Measurements from ENCODE around the gene NUP210.
"Not testable (repeated sequence)": the region's sequence is repeated elsewhere in the genome, so short reads cannot be mapped to it uniquely, and the experiment has no call there.

The NUP210 gene

GRCh38 chr3:13451301-13451673 lies 31.2 kb upstream of the NUP210 start:
- no peak for TF ChIP-seq CTCF (conservative IDR thresholded peaks at IDR 0.05; ENCODE audit: low read depth, low read length)
- DNase-seq (ENCODE audit: low read depth), result no peak
- peak overlapping the region; percentile 79 for H3K4me3 ChIP-seq (ENCODE audit: low read length)

GRCh38 chr3:13442882-13443281 lies 22.8 kb upstream of the NUP210 start:
- H3K4me3 ChIP-seq (ENCODE audit: low read length); DNase-seq (ENCODE audit: low read depth): not testable (repeated sequence)

- H3K4me3 ChIP-seq (ENCODE audit: low read length), result no peak overlapping the region
- TF ChIP-seq CTCF (conservative IDR thresholded peaks at IDR 0.05; ENCODE audit: low read depth, low read length), result no peak
- no peak for DNase-seq (ENCODE audit: low read depth)
These were observed 20.2 kb upstream of the NUP210 start for GRCh38 chr3:13440204-13440817.

- not testable (repeated sequence) for H3K4me3 ChIP-seq (ENCODE audit: low read length); DNase-seq (ENCODE audit: low read depth)
These were observed 16.1 kb upstream of the NUP210 start for GRCh38 chr3:13436213-13436612.

GRCh38 chr3:13433912-13434311 lies 13.8 kb upstream of the NUP210 start:
- no peak overlapping the region for H3K4me3 ChIP-seq (ENCODE audit: low read length)
- TF ChIP-seq CTCF (conservative IDR thresholded peaks at IDR 0.05; ENCODE audit: low read depth, low read length), result no peak
- DNase-seq (ENCODE audit: low read depth), result no peak

GRCh38 chr3:13432093-13432492 lies 12.0 kb upstream of the NUP210 start:
- DNase-seq (ENCODE audit: low read depth), result no peak
- no peak for TF ChIP-seq CTCF (conservative IDR thresholded peaks at IDR 0.05; ENCODE audit: low read depth, low read length)
- no peak overlapping the region for H3K4me3 ChIP-seq (ENCODE audit: low read length)

GRCh38 chr3:13430411-13430875 lies 10.3 kb upstream of the NUP210 start:
- not testable (repeated sequence) for H3K4me3 ChIP-seq (ENCODE audit: low read length); DNase-seq (ENCODE audit: low read depth)

- TF ChIP-seq CTCF (conservative IDR thresholded peaks at IDR 0.05; ENCODE audit: low read depth, low read length), result no peak
- H3K4me3 ChIP-seq (ENCODE audit: low read length), result no peak overlapping the region
- no peak for DNase-seq (ENCODE audit: low read depth)
These were observed 9.6 kb upstream of the NUP210 start for GRCh38 chr3:13429631-13430291.

- not testable (repeated sequence) for H3K4me3 ChIP-seq (ENCODE audit: low read length)
These were observed 8.6 kb upstream of the NUP210 start for GRCh38 chr3:13428678-13429077.

More at GRCh38 chr3:13428678-13429077, 8.6 kb upstream of the NUP210 start:
- DNase-seq (ENCODE audit: low read depth), result not testable (repeated sequence)

Measured in retinal pigment epithelial cell (primary cell).